Dermis blood vessel endothelial cell (primary cell): Measurements from ENCODE around the gene EMID1. TPM values are rescaled to one million over a fixed set of nuclear protein-coding genes. Genes with fewer than 3 reads are reported as not detected.
"Not testable (repeated sequence)": the region's sequence is repeated elsewhere in the genome, so short reads cannot be mapped to it uniquely, and the experiment has no call there.

ENCODE experiments used
- DNase-seq: peaks from one replicate; pipeline ENCODE4 v3.0.0; 2010
- total RNA-seq: library from RNA; depleted of rRNA; stranded (reverse); fragments of >200 nt; gene quantifications from 2 replicates; pipeline ENCODE4 v1.2.3, GENCODE V29; 2014

The EMID1 gene
- total RNA-seq, 1 donor from 2014 or later = 6.1 TPM

DNA sequence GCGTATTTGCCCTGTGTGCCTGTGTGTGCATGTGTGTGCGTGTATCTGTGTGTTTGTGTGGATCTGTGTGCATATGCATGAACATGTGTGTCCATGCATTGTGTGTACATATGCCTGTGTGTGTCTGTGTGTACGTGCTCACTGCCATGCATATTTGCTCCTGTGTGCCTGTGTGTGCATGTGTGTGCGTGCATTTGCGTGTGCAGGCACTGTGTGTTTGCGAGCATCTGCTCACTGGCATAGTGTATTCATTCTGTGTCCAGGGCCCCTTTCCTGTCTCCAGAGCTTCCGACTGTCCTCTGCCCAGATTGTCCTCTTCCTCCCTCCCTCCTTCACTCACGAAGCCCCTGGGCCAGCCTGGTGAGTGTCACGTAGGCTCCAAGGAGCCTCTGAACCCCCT lies 5.8 kb downstream of the EMID1 start:
- no peak for DNase-seq

GRCh38 chr22:29212743-29213142 lies 7.0 kb downstream of the EMID1 start:
- no peak for DNase-seq

DNA sequence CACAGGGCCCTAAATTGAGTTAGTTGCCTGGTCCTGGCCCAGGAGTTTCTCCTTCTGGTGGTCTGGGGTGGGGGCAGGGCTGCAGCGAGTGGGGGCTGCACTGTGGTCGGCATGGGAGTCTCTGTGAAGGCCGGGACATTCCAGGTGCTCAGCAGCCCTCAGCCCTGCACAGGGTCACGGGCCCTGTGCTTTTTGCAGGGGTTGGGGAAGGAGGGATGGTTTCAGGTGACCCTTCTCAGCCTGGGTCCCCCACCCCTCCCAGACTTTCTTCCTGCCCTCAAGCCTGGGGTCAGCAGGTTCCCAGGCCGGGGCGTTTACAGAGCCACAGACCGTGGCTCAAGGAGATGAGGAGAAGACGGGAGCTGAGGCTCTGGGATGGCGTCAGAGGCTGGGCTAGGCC lies 7.8 kb downstream of the EMID1 start:
- DNase-seq = no peak

- no peak for DNase-seq
Measured at GRCh38 chr22:29214232-29214631, 8.5 kb downstream of the EMID1 start.

GRCh38 chr22:29215012-29215860 lies 9.5 kb downstream of the EMID1 start:
- no peak for DNase-seq

DNA sequence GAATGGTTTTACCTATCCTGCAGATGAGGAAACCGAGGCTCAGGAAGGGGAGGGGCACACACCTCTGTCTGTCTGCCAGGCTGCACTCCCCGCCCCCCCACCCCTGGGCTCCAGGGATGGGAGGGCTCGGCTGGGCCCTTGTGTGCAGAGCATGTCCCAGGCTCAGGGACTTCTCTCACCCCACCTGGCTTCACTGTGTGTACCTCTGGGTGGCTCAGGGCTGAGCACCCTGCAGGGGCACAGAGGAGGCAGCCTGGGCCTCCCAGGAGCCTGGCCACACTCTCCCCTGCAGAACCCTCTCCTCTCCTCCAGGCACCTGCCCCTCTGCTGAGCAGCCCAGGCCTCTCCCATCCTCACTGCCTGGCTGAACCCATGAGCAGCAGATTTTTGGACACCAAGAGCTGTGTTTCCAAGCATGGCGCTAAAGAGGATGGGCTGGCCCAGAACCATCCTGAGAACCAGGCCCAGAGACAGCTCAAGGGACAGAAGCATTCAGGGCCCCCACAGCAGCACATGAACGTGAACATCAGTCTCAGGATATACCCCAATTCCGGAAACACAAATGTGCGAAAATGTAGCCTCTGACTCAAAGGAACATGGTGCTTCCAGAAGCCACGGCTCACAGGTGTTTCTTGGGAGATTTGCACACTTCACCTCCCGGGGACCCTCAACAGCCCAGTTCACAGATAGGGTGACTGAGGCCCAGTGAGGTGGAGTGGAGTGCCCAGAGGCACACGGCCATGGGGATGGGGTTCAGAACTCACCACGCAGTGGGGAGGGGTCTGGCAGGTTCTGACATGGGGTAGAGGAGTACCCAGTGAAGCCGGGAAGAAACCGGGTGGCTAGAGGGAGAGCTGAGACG lies 10.5 kb downstream of the EMID1 start:
- DNase-seq = no peak

GRCh38 chr22:29216873-29217666 lies 11.4 kb downstream of the EMID1 start:
- no peak for DNase-seq

- DNase-seq = no peak
Measured at GRCh38 chr22:29217827-29218757, 12.4 kb downstream of the EMID1 start.

DNA sequence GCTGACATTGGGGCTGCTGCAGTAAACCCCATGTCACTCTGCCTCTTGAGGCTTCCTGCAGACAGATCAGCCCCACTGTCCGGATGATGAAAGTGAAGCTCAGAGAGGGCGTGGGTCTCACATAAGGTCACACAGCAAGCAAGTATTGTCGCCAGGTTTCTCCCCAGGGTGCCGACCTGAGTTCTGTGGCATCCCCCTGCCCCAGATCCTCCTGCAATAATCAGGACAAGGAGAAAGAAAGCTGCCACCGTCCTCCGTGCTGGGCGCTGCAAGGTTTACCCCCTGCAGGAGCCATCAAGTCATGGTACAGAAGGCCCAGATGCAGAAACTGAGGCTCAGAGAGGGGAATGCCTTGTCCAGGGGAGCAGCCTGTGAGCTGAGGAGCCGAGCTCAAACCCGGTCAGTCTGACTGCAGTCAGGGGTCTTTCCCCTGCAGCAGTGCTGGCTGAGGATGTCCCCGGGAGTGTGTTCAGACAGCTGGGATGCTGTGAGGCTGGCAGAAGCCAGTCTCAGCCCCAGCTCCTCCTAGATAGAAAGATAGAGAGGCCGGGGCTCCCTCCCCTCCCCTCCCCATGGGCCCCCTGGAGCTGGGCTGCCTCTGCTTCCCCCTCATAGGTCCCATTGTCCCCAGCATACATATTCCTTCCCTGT lies 13.2 kb downstream of the EMID1 start:
- no peak for DNase-seq

DNA sequence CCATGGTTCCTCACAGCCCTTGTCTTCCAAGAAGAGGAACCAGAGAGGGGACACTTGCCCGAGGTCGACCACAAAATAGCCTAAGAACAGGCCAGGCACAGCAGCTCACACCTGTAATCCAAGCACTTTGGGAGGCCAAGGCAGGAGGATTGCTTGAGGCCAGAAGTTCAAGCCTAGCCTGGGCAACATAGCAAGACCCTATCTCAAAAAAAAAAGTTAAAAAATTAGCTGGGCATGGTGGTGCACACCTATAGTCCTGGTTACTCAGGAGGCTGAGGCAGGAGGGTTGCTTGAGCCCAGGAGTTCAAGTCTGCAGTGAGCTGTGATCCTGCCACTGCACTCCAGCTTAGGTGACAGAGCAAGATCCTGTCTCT lies 13.7 kb downstream of the EMID1 start:
- not testable (repeated sequence) for DNase-seq

DNA sequence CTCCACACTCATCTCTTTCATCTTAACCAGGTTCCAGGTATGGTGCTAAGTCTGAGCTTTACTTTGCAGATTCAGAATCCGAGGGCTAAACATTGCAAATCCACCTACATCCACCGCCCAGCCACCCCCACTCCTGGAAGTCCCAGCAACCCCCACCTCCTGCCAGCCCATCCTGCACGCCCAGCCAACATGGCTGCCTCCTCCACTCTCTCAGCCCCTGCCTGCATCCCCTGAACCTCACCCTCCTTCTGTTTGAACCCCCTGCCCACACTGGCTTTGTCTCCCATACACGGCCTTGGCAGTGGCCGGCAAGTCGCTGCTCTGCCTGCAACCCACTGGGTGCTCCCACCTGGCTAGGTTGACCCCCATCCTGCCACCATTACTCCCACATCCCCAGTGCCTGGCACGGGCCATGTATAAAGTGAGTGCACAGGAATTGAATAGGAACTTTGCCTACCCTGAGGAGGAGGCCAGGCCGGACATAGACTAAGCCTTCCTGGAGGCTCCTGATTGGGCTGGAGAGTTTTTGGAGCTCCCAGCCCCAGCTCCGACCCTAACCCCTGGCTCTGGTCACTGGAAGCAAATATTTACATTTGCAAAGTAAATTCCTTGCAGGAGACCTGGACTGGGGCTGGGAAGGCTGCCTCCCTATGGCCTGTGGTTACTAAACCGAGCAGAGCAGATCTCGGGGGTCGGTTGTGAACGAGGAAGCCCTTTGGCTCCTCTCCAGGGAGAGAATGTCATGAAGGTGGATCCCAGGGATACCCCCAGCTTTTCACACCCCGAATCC lies 14.4 kb downstream of the EMID1 start:
- no peak for DNase-seq

DNA sequence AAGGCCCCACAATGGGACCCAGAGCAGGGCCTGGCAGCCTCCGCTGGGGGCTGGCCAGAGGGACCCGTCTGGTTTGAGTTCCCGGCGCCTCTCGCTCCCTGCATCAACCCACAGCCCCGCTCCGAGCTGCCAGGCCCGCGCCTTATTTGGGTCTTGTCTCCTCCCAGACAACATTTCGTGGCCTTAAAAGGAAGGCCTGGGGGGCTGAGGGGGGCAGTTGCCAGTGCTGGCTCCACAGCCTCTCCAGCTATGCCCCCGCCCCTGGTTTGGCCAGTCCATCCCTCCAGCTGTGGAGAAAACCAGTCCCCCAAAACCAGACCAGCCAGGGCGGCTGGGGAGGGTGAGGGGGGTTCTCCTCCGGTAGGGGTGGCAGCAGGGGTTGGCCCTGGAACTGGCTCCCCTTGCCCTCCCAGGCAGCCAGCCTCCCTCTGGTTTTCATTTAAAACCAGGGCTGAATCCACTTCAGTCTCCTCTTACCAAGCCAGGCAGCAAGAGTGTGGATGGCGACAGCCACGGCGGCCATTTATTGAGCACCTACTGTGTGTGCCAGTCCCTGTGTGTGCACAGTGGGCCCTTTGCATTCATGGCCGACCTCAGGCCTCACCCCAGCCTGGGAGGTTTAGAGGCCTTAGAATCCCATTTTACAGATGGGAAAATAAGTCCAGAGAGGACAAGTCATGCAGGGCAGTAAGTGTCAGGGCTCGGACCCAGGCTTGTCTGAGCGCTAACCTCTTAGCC lies 18.6 kb downstream of the EMID1 start:
- no peak for DNase-seq

- no peak for DNase-seq
Measured at GRCh38 chr22:29224859-29225410, 19.2 kb downstream of the EMID1 start.

DNA sequence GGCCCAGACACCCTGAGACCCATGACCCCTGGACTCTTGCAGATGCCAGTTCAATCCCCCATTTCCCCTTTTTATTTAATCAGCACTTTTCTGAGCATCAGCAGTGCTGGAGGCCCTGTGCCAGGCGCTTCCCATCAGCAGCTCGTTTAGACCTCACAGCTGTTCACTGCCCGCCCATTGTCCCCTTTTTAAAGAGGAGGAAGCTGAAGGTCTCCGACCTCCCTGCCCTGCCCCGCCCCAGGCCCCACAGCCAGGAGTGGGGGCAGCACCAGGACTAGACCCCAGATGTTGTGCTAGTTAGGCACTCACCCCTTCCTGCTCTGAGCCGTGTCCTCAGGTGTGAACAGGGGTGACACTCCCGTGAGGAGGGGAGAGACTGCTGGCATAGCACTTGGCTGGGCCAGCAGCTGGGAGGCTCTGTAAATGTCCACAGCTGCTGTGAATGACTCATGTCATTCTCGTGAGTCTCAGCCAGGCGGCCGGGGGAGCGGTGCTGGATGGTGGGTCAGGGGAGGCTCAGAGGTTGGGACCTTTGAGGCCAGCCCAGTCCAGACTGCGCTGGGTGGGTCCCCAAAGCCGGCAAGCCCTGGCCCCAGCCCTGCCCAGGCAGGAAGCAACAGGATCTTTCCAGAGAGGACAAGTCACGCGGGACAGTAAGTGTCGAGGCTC lies 19.9 kb downstream of the EMID1 start:
- peak; percentile 60 for DNase-seq

DNA sequence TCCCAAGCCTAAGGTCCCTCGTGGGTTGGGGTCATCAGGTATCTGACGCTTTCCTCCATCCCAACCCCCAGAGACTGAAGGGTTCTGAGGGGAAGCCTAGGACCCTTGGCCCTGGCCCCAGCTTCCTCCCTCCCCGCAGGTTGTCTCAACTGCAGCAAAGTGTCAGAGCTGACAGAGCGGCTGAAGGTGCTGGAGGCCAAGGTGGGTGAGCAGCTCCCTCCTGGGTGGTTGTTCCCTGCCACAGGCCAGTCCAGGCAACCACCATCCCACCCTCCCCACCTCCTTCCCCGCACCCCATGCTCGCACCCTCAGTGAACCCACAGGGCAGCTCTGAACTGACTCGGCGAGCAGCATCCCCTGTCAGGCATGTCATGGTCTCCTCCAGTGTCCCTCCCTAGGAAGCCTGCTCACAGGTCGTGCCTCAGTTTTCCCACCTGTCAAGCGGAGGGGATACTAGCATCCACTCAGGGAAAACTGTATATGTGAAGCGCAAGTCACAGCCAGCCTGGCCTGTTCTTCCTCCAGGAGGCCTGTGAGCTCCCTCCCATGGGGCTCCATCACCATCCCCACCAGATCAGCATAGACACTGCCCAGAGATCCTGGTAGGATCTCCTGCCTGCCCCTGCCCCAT lies 20.8 kb downstream of the EMID1 start:
- DNase-seq = no peak

GRCh38 chr22:29230972-29231875 lies 25.5 kb downstream of the EMID1 start:
- no peak for DNase-seq
